ENCODE data around the gene FCN1. TPM values are rescaled to one million over a fixed set of nuclear protein-coding genes. Genes with fewer than 3 reads are reported as not detected.

The FCN1 gene
- total RNA-seq, 4 donors from 2014 or later: 0.10 to 2.3 (median 1.1) TPM; not detected in 1

GRCh38 chr9:134962065-134962972 is 44.6 kb upstream of the FCN1 start:
- Histone ChIP-seq H3K9me3 (no peaks in the 10 kb centered on the region), H3K4me3 (replicated peaks in 1 of 3) (no peak overlapping the region), H3K36me3 (no peaks in the 10 kb centered on the region), H3K27ac (no peak overlapping the region), H3K27me3 (no peaks in the 10 kb centered on the region), H3K4me1 (peaks cover 7 to 9% of the 10 kb centered on the region in 2 donors)
- intact Hi-C loops (cut with DNase I): no loop called here
- 51 to 54% methylated on average over 16 of the region's 16 CpGs for WGBS, 2 donors
- peak; percentile 72 to 76 for DNase-seq
- no peak for TF ChIP-seq POLR2A (IDR thresholded peaks at IDR 0.05)
- TF ChIP-seq CTCF (IDR thresholded peaks at IDR 0.05): peak in 3 of 6 experiments; percentile 24 to 43 (median 31)

DNA sequence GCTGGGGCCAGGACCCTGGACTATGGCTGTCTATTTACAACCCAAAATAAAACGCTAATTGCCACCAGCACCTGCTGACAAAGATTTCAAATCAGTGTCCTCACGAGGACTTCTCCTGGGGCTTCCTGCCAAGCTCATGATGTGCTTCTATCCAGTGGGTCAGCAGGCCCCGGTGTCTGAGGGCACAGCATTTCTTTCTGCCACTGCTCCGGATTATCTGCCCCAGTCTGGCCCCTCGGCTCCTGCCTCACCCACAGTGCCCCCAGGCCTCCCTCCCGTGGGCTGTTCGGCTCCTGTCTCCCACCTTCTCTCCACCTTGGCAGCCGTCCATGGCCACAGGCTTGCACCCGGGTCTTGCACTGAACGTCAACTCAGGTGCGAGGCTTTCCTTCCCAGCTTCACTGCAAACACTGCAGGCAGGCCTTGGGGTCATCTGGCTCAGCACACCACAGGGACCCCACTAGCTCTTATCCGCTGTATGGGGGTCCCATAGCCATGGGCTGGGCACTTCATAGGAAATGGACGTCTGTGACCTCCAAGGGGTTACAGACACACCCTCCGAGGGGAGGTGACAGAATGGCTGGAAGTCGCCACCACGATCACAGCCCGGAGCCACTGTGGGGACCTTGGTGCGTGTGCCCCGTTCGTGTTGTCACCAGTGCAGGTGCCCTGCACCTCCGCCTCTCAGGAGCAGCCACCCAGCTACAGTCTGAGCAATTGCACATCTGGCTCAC is 43.8 kb upstream of the FCN1 start:
- WGBS, 2 donors: 75 to 76% methylated on average over 20 to 21 of the region's 21 CpGs
- H3K4me1 ChIP-seq: peaks cover 7 to 9% of the 10 kb centered on the region in 2 donors
- DNase-seq: no peak

GRCh38 chr9:134960701-134961181 is 43.0 kb upstream of the FCN1 start:
- peaks cover 7 to 9% of the 10 kb centered on the region in 2 donors for H3K4me1 ChIP-seq
- no peak for DNase-seq
- H3K27ac ChIP-seq: no peak overlapping the region
- intact Hi-C loops (cut with DNase I): no loop called here
- H3K9me3 ChIP-seq: no peaks in the 10 kb centered on the region
- H3K36me3 ChIP-seq: no peaks in the 10 kb centered on the region
- H3K4me3 ChIP-seq (replicated peaks in 1 of 3): no peak overlapping the region
- WGBS, 2 donors: 76 to 93% methylated on average over 7 to 11 of the region's 15 CpGs
- H3K27me3 ChIP-seq: no peaks in the 10 kb centered on the region
- no peak for TF ChIP-seq POLR2A (IDR thresholded peaks at IDR 0.05)
- no peak for TF ChIP-seq CTCF (IDR thresholded peaks at IDR 0.05)

More for the DNA sequence above, 43.8 kb upstream of the FCN1 start:
- H3K4me3 ChIP-seq (replicated peaks in 1 of 3): no peak overlapping the region
- H3K27ac ChIP-seq: no peak overlapping the region
- intact Hi-C loops (cut with DNase I): no loop called here
- H3K27me3 ChIP-seq: no peaks in the 10 kb centered on the region
- H3K36me3 ChIP-seq: no peaks in the 10 kb centered on the region
- TF ChIP-seq POLR2A (IDR thresholded peaks at IDR 0.05) (no peak), CTCF (IDR thresholded peaks at IDR 0.05) (no peak)
- no peaks in the 10 kb centered on the region for H3K9me3 ChIP-seq

DNA sequence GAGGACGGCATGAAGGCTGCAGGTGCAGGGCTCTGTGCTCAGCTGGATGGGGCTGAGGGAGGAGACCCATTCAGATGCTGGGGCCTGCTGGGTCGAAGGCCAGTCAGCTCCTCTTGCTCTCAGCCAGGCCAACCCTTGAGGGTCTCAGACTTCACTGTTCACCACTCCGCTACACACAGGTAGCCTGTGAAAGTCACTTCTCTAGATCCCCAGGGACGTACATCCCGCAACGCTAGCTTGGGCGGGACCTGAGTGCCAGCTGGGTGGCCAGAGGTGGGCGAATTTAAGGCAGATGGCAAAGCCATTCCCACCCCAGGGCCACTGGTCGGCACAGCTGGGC is 42.2 kb upstream of the FCN1 start:
- WGBS, 2 donors: 95 to 97% methylated on average over 6 to 8 of the region's 9 CpGs
- no peak overlapping the region for H3K27ac ChIP-seq
- intact Hi-C loops (cut with DNase I): no loop called here
- H3K9me3 ChIP-seq: no peaks in the 10 kb centered on the region
- DNase-seq: no peak
- no peak overlapping the region for H3K4me3 ChIP-seq (replicated peaks in 1 of 3)
- no peak for TF ChIP-seq POLR2A (IDR thresholded peaks at IDR 0.05)
- no peak for TF ChIP-seq CTCF (IDR thresholded peaks at IDR 0.05)
- no peaks in the 10 kb centered on the region for H3K27me3 ChIP-seq
- H3K4me1 ChIP-seq: peaks cover 7 to 9% of the 10 kb centered on the region in 2 donors
- no peaks in the 10 kb centered on the region for H3K36me3 ChIP-seq
